Body of pancreas (tissue), 4 donors: ENCODE results near the gene TMPRSS11F.
"Not testable (repeated sequence)": the region's sequence is repeated elsewhere in the genome, so short reads cannot be mapped to it uniquely, and the experiment has no call there.

Source experiments
- POLR2A ChIP-seq, 3 donors: fragments of 450-650 bp; IDR thresholded peaks; one replicate each; pipeline ENCODE4 v1.6.1; 2016; ENCODE audit warnings: antibody characterized with exemption in 3 of 3, mild to moderate bottlenecking in 2 of 3
- TF ChIP-seq, protein P1 (sequence below), 7 experiments: fragments of 450-650 bp in 4 of 7; fragments of 200-600 bp in 3 of 7; sonication (generic) in 3 of 7; IDR thresholded peaks; one replicate each; pipeline ENCODE4 v1.5.1; 2016 to 2019; ENCODE audit warnings: antibody characterized with exemption in 7 of 7

DNA sequence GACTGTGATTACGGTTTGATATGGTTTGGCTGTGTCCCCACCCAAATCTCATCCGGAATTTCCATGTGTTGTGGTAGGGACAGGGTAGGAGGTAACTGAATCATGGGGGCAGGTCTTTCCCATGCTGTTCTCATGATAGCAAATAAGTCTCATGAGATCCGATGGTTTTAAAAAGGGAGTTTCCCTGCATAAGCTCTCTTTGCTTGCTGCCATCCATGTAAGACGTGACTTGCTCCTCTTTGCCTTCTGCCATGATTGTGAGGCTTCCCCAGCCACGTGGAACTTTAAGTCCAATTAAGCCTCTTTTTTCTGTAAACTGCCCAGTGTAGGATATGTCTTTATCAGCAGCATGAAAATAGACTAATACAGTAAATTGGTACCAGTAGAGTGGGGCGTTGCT, 42.5 kb upstream of the TMPRSS11F start:
- TF ChIP-seq, protein P1, sequence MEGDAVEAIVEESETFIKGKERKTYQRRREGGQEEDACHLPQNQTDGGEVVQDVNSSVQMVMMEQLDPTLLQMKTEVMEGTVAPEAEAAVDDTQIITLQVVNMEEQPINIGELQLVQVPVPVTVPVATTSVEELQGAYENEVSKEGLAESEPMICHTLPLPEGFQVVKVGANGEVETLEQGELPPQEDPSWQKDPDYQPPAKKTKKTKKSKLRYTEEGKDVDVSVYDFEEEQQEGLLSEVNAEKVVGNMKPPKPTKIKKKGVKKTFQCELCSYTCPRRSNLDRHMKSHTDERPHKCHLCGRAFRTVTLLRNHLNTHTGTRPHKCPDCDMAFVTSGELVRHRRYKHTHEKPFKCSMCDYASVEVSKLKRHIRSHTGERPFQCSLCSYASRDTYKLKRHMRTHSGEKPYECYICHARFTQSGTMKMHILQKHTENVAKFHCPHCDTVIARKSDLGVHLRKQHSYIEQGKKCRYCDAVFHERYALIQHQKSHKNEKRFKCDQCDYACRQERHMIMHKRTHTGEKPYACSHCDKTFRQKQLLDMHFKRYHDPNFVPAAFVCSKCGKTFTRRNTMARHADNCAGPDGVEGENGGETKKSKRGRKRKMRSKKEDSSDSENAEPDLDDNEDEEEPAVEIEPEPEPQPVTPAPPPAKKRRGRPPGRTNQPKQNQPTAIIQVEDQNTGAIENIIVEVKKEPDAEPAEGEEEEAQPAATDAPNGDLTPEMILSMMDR (IDR thresholded peaks at IDR 0.05), result not testable (repeated sequence)
- TF ChIP-seq POLR2A (IDR thresholded peaks at IDR 0.05), result not testable (repeated sequence)
